Islet precursor cell (in vitro differentiated cells): ENCODE results near the gene SPACA4.

Experiments used
- DNase-seq: peaks from one replicate; pipeline ENCODE4 v3.0.0-alpha.2; 2018

Gene SPACA4

GRCh38 chr19:48656840-48657474 lies 50.4 kb downstream of the SPACA4 start:
- DNase-seq: no peak
